Stimulated activated CD4-positive, alpha-beta T cell treated with anti-CD3 and anti-CD28 coated beads, TNF-alpha, amount 100 ng/mL, for 4 hours (primary cell): Measurements from ENCODE around the gene HSPA9.

Experiments used
- DNase-seq, 3 experiments: peaks; one replicate each; pipeline ENCODE4 v3.0.0-alpha.2; 2020; ENCODE audit warnings: low read depth in 3 of 3

HSPA9 gene

GRCh38 chr5:138595180-138595795, 20.1 kb upstream of the HSPA9 start:
- no peak for DNase-seq

DNA sequence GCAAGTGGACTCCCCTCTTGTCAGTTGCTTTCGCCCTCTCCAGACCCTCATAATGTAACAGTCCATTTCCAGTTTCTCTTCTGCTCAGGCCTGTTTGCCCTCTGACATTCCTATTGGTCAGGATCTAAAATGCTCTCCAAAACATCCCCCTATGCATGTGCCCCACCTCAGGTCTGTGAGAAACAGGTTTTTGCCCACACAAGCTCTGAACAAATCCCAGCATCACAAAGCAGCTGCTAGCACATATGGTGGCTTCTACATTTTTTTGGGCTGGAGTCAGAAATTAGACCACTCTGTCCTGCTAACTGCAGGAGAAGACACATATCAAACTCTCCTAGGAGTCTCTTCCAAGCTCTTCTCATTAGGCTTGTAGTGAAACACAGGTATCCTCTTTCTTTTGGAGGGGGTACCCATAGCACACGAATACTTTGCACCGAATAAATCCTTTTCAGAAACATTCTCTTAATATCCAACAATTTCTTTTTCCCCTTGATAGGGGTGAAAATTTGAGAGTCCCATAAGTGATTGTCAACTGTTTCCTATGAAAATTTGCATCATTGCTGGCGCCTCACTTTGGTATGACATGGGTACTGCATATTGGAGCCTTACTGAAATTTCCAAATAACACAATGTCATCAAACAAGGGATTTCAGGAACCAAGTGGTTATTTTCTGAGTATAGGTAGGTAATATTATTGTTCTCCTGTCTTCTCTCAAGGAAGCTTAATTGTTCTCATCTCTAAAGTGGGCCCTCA, 19.3 kb upstream of the HSPA9 start:
- no peak for DNase-seq

DNA sequence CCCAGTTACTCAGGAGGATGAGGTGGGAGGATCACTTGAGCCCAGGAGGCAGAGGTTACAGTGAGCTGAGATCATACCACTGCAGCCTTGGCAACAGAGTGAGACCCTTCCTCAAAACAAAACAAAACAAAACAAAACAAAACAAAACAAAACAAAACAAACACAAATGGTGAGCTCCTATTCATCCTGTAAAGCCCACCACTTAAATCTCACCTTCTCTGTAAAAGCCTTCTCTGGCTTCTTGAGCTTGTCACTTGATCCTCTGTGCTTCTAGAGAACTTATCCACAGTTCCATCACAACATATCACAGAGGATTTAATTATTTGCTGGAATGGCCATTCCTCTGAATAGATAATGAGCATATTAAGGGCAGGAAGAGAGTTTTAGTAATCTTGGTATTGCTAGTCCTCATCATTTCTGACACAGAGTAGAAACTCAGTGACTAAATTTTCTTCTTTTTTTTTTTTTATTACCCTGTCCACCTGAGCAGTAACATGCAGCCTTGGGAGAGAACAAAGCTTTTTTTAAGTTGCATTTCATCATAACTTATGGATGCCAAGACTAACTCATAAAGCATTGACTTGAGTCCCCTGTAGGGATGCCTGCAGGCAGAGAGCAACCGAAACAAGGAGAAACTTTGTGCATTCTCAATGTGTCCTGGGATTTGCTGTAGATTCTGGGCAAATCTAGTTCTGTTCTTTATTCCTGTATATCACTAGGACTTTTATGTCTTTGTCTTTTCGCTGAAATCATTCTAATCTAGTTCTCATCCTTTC, 13.0 kb upstream of the HSPA9 start:
- DNase-seq: no peak

GRCh38 chr5:138585157-138585556, 10.0 kb upstream of the HSPA9 start:
- DNase-seq: no peak

- DNase-seq: no peak
Measured at GRCh38 chr5:138583984-138584637, 8.9 kb upstream of the HSPA9 start.

- no peak for DNase-seq
Measured at GRCh38 chr5:138582959-138583358, 7.8 kb upstream of the HSPA9 start.

- DNase-seq: no peak
Measured at GRCh38 chr5:138580777-138581176, 5.6 kb upstream of the HSPA9 start.

DNA sequence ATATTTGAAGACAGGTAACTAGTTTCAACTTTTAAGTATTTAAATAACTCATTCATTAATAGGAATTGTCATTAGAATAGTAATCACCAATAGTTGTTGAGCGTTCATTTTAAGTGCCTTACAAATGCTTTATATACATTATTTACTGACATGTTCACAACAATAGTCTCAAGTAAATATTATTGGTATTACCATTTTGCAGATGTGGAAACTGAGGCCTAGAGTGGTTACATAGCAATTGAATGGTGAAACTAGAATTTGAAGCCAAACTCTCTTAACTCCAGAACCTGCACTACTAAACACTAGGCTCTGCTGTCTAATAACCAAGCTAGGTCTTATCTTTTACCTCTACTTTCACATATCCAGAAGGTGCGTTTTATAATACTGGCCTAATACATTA, 4.8 kb upstream of the HSPA9 start:
- DNase-seq: no peak

- no peak for DNase-seq
Measured at GRCh38 chr5:138579517-138579863, 4.3 kb upstream of the HSPA9 start.

DNA sequence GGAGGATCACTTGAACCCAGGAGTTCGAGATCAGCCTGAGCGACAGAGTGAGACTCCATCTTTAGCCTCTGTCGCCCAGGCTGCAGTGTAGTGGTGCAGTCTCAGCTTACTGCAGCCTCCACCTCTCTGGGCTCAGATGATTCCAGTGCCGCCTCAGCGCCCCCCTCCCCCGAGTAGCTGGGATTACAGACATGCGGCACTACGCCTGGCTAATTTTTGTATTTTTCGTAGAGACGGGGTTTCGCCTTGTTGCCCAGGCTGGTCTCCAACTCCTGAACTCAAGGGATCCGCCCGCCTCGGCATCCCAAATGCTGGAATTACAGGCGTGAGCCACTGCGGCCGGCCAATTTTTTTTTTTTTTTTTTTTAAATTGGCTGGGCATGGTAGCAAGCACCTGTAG, 2.3 kb upstream of the HSPA9 start:
- no peak for DNase-seq

DNA sequence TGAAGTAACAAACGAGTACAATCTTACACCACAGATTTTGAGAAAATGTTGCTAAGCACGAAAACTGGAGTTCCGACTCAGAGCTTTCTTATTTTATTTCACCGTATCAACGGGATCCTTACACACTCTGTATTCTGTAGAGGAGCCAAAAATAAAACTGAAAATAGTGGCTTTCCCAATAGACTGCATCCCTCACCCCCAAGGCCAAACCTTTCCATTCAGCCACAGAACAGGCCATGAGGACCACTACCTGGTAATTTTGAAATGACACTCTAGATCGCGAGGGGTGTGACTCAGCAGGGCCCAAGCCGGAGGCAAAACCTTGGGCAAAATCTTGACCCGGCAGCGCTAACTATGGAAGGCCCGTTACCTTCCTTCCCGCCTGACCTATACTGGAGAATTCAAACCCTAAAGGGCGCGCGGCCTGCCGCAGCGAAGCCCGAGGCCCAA, 432 bp downstream of the HSPA9 start:
- DNase-seq: no peak

GRCh38 chr5:138573949-138574670, 1.1 kb downstream of the HSPA9 start:
- no peak for DNase-seq

- no peak for DNase-seq
Measured at GRCh38 chr5:138573223-138573622, 2.0 kb downstream of the HSPA9 start.

- DNase-seq: no peak
Measured at GRCh38 chr5:138570871-138571270, 4.3 kb downstream of the HSPA9 start.

DNA sequence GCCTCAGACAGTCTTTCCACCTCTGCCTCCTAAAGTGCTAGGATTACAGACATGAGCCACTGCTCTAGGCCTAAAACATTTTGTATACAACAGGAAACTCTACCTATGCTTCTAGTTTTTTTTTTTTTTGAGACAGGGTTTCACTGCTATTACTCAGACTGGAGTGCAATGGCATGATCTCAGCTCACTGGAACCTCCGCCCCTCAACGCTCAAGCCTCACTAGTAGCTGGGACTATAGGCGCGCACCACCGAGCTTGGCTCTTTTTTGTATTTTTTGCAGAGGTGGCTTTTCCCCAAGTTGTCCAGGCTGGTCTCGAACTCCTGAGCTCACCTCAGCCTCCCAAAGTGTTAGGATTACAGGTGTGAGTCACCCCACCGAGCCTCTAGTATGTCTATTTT, 5.4 kb downstream of the HSPA9 start:
- no peak for DNase-seq

- no peak for DNase-seq
Measured at GRCh38 chr5:138568061-138568824, 7.0 kb downstream of the HSPA9 start.

DNA sequence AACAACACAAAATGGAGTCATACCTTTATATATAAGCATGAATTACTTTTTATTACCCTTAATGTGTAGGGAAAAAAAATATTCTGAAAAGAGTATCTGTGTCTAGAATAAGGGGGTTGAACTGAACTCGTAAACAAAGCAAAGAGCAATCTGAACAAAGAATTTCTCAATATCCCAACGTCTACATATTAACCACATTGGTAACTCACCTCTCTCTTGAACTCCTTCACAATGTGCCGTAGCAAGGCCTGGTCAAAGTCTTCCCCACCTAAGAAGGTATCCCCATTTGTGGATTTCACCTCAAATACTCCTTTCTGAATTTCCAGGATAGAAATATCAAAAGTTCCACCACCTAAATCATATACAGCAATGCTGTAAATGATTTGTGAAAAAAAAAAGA, 8.4 kb downstream of the HSPA9 start:
- no peak for DNase-seq

GRCh38 chr5:138565100-138565821, 9.9 kb downstream of the HSPA9 start:
- no peak for DNase-seq

- no peak for DNase-seq
Measured at GRCh38 chr5:138564242-138564641, 11.0 kb downstream of the HSPA9 start.
